Raji (cell line): ENCODE data around the gene NUP210L.

Source experiments
- POLR2A ChIP-seq: IDR thresholded peaks from 2 replicates; pipeline ENCODE4 v1.6.1; 2011; ENCODE audit warnings: low read depth, low read length, control low read depth; ENCODE audit not compliant: insufficient read depth

The NUP210L gene

DNA sequence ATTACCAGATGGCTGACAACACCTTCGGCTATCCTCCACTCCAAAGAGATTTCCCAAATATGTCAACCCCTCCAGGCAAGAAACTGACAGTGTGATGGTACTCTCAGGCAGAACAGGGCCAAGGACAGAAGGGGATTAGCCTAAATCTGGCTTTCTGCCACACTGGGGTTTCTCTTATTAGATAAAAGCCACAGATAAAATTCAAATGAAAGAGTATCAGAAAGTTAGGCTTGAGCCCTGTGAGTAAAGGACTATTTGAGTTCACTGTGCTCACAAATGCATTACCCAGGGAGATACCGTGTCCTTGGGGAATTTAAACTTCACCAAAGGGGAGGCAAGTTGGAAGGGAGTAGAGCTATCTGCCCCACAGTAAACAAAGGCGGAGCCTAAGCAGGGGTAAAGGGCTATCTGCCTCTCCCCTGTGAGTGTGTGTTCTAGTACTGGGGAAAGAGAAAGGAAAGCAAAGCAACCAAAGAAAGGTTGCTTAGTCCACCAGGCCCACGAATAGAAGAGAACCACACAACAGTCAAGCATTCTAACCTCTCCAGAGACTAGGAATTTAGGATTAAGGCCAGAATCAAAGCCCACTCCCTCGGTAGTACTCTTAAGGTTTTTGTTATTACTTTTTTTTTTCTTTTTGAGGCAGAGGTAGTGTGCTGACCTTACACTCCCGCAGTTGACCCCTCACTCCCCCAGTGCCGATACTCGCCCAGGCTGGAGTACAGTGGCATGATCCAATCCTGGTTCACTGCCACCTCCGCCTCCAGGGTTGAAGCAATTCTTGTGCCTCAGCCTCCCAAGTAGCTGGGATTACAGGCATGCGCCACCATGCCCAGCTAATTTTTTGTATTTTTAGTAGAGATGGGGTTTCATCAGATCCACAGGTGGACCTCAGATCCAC, 24.3 kb upstream of the NUP210L start:
- TF ChIP-seq POLR2A = no peak

DNA sequence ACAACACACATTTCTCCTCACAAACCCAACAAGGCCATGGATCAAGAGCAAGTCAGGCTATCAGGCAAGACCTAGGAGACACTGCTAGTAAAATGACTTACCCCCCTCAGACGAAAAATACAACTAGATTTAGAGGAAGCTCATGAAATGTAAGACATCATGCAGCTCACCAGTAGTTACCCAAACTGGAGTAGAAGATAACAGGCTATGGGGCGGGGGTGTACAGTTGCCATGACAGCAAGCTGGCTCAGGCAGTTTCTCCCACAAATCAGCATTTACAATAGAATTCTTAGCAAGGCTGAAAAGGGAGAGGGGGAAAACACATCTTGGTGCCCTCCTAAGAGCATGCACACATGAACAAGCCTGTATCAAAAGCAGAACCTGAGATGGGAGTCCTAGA, 23.1 kb upstream of the NUP210L start:
- no peak for TF ChIP-seq POLR2A

DNA sequence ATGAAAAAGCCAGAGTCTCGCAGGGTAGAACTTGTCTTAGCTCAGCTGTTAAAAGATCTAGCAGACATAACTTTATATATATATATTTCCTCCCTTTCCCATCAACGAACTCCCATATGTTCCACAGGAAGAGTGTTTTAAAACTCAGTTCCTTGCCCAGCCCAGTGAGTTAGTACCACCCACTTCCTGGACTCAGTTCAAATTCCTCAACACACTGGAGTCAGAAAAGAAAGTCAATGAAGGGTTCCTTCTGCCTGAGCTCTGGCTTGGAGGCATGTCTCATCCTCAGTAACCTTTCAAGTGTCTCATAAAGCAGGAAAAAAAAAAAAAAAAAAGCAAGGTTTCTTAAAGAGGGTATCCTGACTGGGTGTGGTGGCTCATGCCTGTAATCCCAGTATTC, 21.5 kb upstream of the NUP210L start:
- TF ChIP-seq POLR2A = no peak

DNA sequence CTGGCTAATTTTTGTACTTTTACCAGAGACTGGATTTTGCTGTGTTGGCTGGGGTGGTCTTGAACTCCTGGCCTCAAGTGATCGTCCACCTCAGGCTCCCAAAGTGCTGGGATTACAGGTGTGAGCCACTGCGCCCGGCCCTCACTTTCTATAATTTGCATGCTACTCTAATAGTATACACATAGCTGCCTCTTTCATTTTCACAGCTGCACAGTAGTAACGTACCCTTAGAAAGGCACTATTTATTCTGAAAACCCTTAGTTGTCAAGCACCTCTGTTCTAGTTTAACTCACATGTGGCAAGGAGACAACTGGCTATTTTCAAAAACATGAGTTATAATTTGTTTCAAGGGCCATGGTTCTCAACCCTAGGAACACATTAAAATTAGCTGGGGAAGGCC, 19.8 kb upstream of the NUP210L start:
- TF ChIP-seq POLR2A = no peak

DNA sequence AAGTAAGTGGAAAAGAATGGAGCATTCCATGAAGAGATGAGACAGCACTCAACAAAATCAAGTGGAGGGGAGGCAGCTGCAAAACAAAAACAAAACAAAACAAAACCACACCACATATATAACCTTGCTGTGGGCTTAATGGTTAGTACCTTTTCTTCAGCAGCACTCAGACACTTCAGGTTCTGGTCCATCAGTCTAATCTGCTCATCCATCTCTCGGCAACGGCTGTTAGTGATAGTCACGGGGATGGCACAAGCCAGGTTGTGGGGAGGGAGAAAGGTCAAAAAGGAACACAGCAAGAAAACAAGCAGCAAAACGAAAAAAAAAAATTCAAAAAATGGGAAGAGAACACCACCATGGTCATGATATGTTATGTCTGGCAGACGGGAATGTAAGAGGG, 17.0 kb upstream of the NUP210L start:
- no peak for TF ChIP-seq POLR2A

DNA sequence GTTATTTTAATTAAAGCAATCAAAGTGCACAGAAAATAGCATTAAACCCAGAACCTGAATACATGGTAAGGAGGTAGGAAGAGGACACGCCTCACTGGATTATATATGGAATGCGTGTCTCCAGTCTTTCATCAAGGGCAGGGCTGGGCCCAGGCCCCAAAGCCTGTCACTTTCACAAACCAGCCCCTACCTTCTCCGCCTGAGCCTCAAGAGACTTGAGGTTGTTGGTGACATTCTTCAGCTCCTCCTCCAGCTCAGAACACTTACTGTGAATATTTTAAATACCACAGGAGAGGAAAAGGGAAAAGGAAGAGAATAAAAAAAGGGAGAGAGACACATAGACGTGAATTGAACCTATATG, 16.3 kb upstream of the NUP210L start:
- no peak for TF ChIP-seq POLR2A

DNA sequence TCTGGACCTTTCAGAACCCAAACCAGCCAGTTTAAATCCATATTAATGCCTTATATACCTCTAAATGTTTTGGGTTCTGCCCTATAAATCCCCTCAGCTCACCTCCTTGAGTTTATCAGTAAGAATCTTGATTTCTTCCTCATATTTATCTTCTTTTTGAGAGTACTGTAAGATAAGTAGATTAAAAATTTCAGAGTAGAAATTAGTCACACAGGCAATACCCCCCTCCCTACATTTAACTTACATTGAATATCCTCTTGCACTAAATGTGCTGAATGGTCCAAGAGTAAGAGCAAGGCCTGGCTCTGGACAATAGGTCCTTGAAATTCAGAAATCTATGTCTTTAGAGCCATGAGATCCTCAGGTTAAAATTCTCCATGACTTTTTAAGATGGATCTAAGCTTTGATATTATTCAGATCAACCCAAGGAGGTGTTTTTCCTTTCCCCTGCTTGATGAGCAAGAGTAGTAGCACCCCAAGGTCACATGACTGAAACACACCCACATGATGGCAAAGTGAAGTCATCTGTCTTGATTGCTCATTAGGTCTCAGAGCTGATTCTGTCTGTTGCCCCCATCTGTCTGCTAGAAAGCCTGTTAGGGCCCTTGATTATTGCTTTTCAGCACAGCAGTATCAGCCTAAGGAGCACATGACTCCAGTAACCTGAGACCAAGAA, 15.8 kb upstream of the NUP210L start:
- TF ChIP-seq POLR2A = no peak

DNA sequence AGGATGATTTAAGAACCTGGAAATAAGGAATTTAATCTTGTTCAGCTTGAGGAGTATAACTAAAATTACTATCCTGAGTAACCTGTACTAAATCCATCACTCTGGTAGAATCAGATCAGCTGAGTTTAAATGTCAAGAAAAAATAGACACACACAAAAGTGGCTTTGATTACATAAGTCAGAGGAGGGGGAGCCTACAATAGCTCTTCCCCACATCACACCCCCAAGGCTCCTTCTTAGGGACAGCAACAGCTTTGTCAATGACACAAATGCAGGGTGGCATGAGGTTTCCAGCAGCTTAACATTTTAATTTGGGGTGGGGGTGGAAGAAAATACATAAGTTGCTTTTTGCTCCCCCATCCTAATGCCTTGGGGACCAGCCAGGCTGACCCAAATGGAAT, 12.6 kb upstream of the NUP210L start:
- TF ChIP-seq POLR2A = no peak

DNA sequence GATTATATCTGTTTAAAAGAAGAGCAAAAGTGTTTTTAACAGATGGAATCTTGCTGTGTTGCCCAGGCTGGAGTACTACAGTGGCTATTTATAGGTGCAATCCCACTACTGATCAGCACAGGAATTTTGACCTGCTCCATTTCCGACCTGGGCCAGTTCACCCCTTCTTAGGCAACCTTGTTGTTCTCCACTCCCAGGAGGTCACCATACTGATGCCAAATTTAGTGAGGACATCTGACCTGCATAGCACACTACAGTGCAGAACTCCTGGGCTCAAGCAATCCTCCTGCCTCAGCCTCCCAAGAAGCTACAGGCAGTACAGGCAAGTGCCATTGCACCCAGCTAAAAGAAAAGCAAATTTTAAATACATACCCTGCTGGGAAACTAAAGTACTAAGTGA, 11.3 kb upstream of the NUP210L start:
- no peak for TF ChIP-seq POLR2A

DNA sequence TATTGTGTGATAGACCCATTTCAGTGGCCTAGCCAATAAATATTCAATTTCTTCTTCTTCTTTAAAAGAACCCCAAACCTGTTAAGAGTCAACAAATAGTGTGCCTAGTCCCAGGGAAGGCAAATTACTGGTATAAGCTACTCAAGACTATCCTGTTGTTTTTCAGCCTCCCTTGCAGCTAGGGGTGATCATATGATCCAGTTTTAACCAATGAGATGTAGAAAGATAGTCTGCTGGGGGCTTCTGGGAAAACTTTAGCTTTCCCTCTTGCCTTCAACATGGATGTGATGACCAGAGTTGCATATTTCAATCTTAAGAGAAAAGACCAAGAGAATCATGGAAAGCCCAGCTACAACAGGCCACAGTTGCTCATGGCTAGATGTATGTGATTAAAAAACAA, 4.7 kb upstream of the NUP210L start:
- TF ChIP-seq POLR2A = no peak

DNA sequence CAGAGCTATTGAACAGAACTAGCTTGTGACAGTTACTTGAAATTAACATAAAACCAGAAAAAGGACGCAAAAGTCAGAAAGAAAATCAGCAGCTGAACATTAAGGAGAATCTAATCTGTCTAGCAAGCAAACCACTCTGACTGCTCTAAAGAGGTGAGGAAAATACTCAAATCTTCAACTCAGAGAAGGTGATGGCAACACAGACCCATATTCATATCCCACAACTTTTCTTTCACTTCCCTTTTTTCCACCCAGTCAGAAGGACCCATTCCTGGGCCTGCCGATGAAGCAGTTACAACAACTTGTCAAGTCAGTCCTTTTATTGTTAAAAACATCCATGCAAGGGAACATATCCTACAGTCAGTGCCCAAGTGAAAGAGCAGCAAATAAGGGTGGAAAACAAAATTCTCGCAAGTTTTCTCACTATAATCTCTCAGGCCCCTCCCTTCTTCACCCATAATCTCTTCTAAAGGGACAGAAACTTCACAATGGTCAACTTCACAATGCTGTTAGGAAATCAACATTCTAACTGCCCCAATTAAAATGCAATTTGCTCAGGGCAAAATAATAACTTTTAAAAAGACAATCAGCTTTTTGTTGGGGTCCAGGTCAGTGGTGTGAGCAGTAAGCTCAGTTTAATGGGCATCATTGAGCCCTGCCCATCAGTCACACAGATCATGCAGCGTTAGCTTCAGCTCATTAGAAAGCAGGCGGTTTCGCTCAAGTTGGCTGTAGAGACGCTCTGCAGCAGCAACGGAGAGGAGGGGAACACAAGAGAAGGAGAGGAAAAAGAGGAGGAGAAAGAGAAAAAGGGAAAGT, 3.6 kb upstream of the NUP210L start:
- no peak for TF ChIP-seq POLR2A

DNA sequence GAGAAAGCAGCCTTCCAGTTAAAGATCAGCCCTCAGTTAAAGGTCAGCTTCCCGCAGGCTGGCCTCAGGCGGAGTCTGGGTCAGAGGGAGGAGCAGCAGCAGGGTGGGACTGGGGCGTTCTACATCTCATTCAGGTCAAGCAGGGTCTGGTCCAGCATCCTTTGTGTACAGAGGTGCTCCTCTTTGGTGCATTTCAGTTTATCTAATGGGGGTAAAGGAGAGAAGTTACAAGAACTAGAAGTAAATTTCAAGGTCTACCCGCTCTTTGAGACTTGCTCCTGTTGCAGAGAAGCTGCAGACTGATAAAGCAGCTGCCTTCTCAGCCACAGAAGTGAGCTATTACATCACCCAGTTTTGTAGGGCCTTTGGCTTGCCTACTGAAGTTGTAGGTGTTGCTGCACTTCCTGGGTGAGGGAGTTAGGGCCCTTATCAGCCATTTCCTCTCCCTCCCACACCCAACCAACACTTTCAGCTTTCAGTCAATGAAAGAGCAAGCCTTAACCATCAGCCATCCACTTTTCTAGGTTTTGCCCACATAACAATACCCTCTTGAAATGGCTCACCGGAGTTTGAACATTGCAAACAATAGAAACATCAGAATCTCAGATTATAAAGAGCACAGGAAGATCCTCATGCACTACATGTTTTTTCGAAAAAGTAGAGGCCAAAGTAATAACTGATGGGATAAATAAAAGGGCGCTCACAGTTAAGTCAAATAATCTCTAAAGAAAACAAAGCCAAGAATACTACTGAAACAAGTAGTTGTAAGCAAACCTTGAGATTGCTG, 2.8 kb upstream of the NUP210L start:
- no peak for TF ChIP-seq POLR2A

DNA sequence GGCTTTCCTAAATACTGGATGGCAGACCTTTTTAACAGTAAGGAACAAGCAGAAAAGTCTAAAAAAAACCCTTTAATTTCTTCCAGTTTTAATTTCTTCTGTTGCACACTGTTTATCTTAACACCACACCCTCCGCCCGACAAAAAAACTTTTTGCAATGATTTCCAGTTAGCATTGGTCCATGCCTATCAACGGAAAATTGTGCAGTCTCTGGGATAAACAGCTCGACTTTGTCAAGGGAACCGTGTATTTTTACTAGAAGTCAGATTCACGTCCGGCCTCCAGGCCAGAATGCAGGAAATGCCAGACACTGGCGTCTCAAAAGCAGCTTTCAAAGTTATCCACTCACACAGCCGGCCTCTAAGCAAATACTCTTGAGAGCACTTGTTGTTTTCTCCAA, 378 bp upstream of the NUP210L start:
- TF ChIP-seq POLR2A = no peak

DNA sequence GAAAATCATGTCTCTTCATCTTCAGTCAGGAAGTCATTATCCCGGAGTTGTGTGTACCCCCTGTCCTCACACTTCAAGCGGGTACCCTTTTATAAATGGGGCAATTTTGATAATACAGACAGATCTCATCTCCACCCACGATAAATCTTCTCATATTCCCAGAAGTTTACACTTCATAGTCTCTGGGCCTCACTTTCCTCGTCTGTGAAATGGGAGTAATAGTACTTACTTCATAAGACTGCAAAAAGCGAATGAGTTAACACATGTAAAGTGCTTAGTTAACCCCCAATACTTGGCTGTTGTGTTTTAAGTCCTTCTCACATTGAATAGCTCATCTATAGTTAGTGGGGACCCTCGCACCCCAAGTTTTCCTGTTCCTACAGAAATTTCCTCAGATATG, 820 bp downstream of the NUP210L start:
- TF ChIP-seq POLR2A = no peak

DNA sequence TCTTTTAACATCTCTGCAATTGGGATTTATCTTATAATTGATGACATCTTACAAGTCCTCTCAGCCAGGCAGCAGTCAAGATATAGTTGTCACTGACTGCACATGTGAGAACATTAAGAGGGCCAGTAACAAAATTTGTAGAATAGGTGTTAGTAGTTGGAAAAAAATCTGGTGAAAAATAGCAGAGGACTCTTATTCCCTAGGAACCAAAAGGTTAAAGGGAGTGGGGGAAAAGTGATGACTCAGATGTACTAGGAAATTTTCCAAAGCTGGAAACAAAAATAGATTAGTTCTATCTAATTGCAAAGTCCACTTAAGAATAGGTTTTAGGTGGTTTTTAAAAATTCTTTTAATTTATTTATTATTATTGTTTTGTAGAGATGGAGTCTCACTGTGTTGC, 3.6 kb downstream of the NUP210L start:
- no peak for TF ChIP-seq POLR2A
